Naive thymus-derived CD4-positive, alpha-beta T cell (primary cell): ENCODE data around the gene GRIP1. TPM values are rescaled to one million over a fixed set of nuclear protein-coding genes. Genes with fewer than 3 reads are reported as not detected.

Source experiments
- ATAC-seq: fragments of 150-1000 bp; cut with Tn5 transposase; 2 replicates; pipeline ENCODE4 v1.10.0; 2021; ENCODE audit warnings: mild to moderate bottlenecking, moderate library complexity
- CTCF ChIA-PET: fragments of 350-600 bp; sonication (Branson Sonifier 250); formaldehyde crosslinking; loops from one replicate; lab custom pipeline; 2021; ENCODE audit warnings: antibody characterized with exemption; lab: Charles Lee
- POLR2A ChIA-PET: fragments of 350-600 bp; sonication (Branson Sonifier 250); formaldehyde crosslinking; loops from one replicate; lab custom pipeline; 2021; ENCODE audit warnings: antibody characterized with exemption, inconsistent platforms; lab: Charles Lee
- DNase-seq, 9 donors: peaks; one replicate each; pipeline versions ENCODE4 v3.0.0 to v3.0.0-alpha.2; 2020 to 2022; ENCODE audit warnings: mixed read lengths in 1 of 9
- H3K27ac ChIP-seq: one replicate; pipeline ENCODE4 v1.7.0; 2013; ENCODE audit warnings: mild to moderate bottlenecking, low read depth, low read length, moderate library complexity
- H3K27me3 ChIP-seq, 2 donors: one replicate each; pipeline ENCODE4 v1.7.0; 2013; ENCODE audit warnings: low read length in 2 of 2, mild to moderate bottlenecking in 2 of 2, moderate library complexity in 2 of 2; ENCODE audit not compliant: control insufficient read depth in 2 of 2, insufficient read depth in 2 of 2
- H3K36me3 ChIP-seq, 3 experiments: 1 replicate in 2 of 3; 2 replicates in 1 of 3; pipeline ENCODE4 v1.7.0; 2013; ENCODE audit warnings: low read length in 3 of 3, mild to moderate bottlenecking in 3 of 3, moderate library complexity in 1 of 3; ENCODE audit not compliant: insufficient read depth in 3 of 3, control insufficient read depth in 2 of 3
- H3K4me1 ChIP-seq, 2 donors: one replicate each; pipeline ENCODE4 v1.7.0; 2013; ENCODE audit warnings: low read length in 2 of 2, mild to moderate bottlenecking in 2 of 2, moderate library complexity in 1 of 2; ENCODE audit not compliant: control insufficient read depth in 2 of 2, insufficient read depth in 2 of 2
- H3K4me3 ChIP-seq: 2 replicates; pipeline ENCODE4 v1.7.0; 2013; ENCODE audit warnings: mild to moderate bottlenecking, low read length
- H3K9me3 ChIP-seq, 3 experiments: 1 replicate in 2 of 3; 2 replicates in 1 of 3; pipeline ENCODE4 v1.7.0; 2013; ENCODE audit warnings: low read length in 3 of 3; ENCODE audit not compliant: control insufficient read depth in 2 of 3
- H3K27ac Mint-ChIP-seq, 9 donors: one replicate each; pipeline ENCODE4 v1.8.0; 2020 to 2022; ENCODE audit warnings: mixed read lengths in 9 of 9, mild to moderate bottlenecking in 8 of 9, moderate library complexity in 5 of 9, inconsistent platforms in 2 of 9
- H3K27me3 Mint-ChIP-seq, 5 donors: one replicate each; pipeline ENCODE4 v1.8.0; 2021 to 2022; ENCODE audit warnings: mixed read lengths in 5 of 5, mild to moderate bottlenecking in 1 of 5
- H3K36me3 Mint-ChIP-seq, 5 donors: one replicate each; pipeline ENCODE4 v1.8.0; 2020 to 2022; ENCODE audit warnings: mixed read lengths in 5 of 5, mild to moderate bottlenecking in 3 of 5, inconsistent platforms in 1 of 5
- H3K4me1 Mint-ChIP-seq, 7 donors: one replicate each; pipeline ENCODE4 v1.8.0; 2020 to 2022; ENCODE audit warnings: mixed read lengths in 7 of 7, mild to moderate bottlenecking in 3 of 7, inconsistent platforms in 1 of 7
- H3K4me3 Mint-ChIP-seq, 10 donors: one replicate each; pipeline ENCODE4 v1.8.0; 2020 to 2022; ENCODE audit warnings: mild to moderate bottlenecking in 10 of 10, mixed read lengths in 10 of 10, moderate library complexity in 6 of 10, inconsistent platforms in 2 of 10
- H3K9me3 Mint-ChIP-seq, 11 donors: one replicate each; pipeline ENCODE4 v1.8.0; 2020 to 2022; ENCODE audit warnings: mixed read lengths in 11 of 11, mild to moderate bottlenecking in 4 of 11, inconsistent platforms in 1 of 11, moderate library complexity in 1 of 11
- intact Hi-C, 2 donors: fragments of 100-400 bp; cut with micrococcal nuclease; formaldehyde crosslinking; loops; one replicate each; pipeline ENCODE4 v1.15.1; 2023
- polyA plus RNA-seq, 2 donors: library from polyadenylated mRNA; unstranded; fragments of 300-500 nt; fragmentation: Illumina TruSeq; gene quantifications; one replicate each; pipeline ENCODE4 v1.2.3, GENCODE V29; 2021
- total RNA-seq, 6 experiments: library from RNA in 5 of 6; stranded (reverse) in 5 of 6; gene quantifications; 1 replicate in 5 of 6; 2 replicates in 1 of 6; pipeline ENCODE4 v1.2.3 and lab custom pipeline; 2021 to 2026

The GRIP1 gene
- total and polyA plus RNA-seq, 7 experiments from 2014 or later: 0.25 to 6.5 (median 3.1) TPM

DNA sequence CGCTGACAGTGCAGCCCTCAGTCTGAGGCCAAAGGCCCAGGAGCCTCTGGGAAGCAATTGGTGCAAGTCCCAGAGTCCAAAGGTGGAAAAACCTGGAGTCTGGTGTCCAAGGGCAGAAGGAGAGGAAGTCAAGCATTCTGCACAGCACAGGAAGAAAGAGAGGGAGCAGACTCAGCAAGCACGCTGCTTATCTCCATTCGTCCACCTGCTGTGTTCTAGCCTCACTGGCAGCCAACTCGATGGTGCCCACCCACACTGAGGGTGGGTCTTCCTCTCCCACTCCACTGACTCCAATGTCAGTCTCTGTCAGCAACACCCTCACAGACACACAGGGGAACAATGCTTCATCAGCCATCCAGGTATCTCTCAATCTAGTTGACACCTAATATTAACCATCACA lies 337.8 kb downstream of the GRIP1 start:
- ATAC-seq: no peak
- Histone ChIP-seq H3K27me3 (no peaks in the 10 kb centered on the region), H3K4me3 (no peak overlapping the region), H3K9me3 (peaks cover 0 to 16% (median 3%) of the 10 kb centered on the region in 3 experiments), H3K27ac (no peak overlapping the region), H3K36me3 (peaks cover 17 to 76% (median 25%) of the 10 kb centered on the region in 3 experiments), H3K4me1 (peaks cover 0 to 7% of the 10 kb centered on the region in 2 donors)
- peaks cover 0 to 58% (median 15%) of the 10 kb centered on the region in 11 donors for H3K9me3 Mint-ChIP-seq
- intact Hi-C loops: no loop called here
- ChIA-PET CTCF (no interaction called here), POLR2A (no interaction called here)
- H3K36me3 Mint-ChIP-seq: peaks cover 33 to 69% (median 66%) of the 10 kb centered on the region in 5 donors
- peaks cover 6 to 30% (median 26%) of the 10 kb centered on the region in 7 donors for H3K4me1 Mint-ChIP-seq
- H3K27ac Mint-ChIP-seq: no peak overlapping the region
- no peak overlapping the region for H3K4me3 Mint-ChIP-seq
- no peaks in the 10 kb centered on the region for H3K27me3 Mint-ChIP-seq
- no peak for DNase-seq

DNA sequence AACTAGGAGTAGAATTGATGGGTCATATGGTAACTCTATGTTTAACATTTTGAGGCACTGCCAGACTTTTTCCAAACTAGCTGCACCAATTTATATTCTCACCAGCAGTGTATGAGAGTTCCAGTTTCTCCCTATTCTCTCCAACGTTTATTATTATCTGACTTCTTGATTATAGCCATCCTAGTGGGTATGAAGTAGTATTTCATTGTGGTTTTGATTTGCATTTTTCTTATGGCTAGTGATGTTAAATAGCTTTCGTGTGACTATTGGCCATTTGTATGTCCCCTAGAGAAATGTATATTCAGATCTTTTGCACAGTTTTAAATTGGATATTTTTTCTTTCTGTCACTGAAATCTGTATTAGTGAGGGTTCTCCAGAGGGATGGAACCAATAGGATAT lies 338.7 kb downstream of the GRIP1 start:
- H3K9me3 Mint-ChIP-seq: peaks cover 0 to 58% (median 15%) of the 10 kb centered on the region in 11 donors
- no peak overlapping the region for H3K4me3 Mint-ChIP-seq
- intact Hi-C loops: no loop called here
- peaks cover 4 to 23% (median 17%) of the 10 kb centered on the region in 7 donors for H3K4me1 Mint-ChIP-seq
- H3K4me3 ChIP-seq: no peak overlapping the region
- H3K36me3 Mint-ChIP-seq: peaks cover 29 to 64% (median 57%) of the 10 kb centered on the region in 5 donors
- H3K27ac ChIP-seq: no peak overlapping the region
- ChIA-PET POLR2A (no interaction called here), CTCF (no interaction called here)
- H3K36me3 ChIP-seq: peaks cover 16 to 81% (median 17%) of the 10 kb centered on the region in 3 experiments
- H3K27me3 Mint-ChIP-seq: no peaks in the 10 kb centered on the region
- H3K27me3 ChIP-seq: no peaks in the 10 kb centered on the region
- H3K4me1 ChIP-seq: peaks cover 0 to 2% of the 10 kb centered on the region in 2 donors
- DNase-seq (no peak), ATAC-seq (no peak)
- peaks cover 0 to 16% (median 3%) of the 10 kb centered on the region in 3 experiments for H3K9me3 ChIP-seq
- peak overlapping the region in 2 of 9 donors; percentile 53 to 66 for H3K27ac Mint-ChIP-seq

DNA sequence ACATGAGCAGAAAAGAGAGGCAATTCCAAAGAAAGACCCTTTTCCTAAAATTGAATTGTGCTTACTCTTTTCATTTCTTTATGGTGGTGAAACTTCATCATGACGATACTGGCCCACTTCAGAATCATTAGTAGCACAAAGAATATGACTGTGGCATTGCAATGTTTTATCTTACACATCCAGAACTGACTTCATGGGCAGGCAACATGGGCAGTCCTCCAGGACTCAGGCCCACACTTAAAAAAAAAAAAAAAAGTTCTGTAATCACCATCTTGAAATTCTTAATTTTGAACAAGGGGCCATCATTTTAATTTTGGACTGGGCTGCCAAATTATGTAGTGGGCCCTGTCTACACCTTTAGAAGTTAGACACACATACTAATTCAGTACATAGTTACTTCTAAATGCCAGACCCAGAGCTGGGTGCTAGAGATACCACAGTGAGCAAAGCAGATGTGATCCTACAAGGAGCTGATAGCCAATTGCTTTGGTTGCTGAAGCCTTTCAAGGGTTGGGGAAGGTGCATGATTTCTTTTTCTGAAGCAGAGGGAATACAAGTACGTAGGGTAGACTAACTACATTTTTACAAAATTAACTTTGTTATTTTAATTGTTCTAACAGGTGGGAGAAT lies 341.4 kb downstream of the GRIP1 start:
- peaks cover 0 to 16% (median 3%) of the 10 kb centered on the region in 3 experiments for H3K9me3 ChIP-seq
- ChIA-PET POLR2A (no interaction called here), CTCF (interaction anchor here (0.7 kb wide), 1 partner anchor 797 kb away, joined by 4 read pairs; no protein-coding TSS in a partner anchor)
- intact Hi-C loops: loop anchor here in 1 of 2 donors (5.0 kb wide), 1 partner anchor 35 kb away; no protein-coding TSS in a partner anchor
- Mint-ChIP-seq H3K9me3 (peaks cover 0 to 41% (median 15%) of the 10 kb centered on the region in 11 donors), H3K4me3 (no peak overlapping the region), H3K4me1 (peaks cover 0 to 13% (median 7%) of the 10 kb centered on the region in 7 donors), H3K36me3 (peaks cover 18 to 54% (median 47%) of the 10 kb centered on the region in 5 donors), H3K27me3 (no peaks in the 10 kb centered on the region), H3K27ac (peak overlapping the region in 3 of 9 donors; percentile 1 to 40 (median 24))
- no peak overlapping the region for H3K4me3 ChIP-seq
- no peaks in the 10 kb centered on the region for H3K4me1 ChIP-seq
- no peaks in the 10 kb centered on the region for H3K27me3 ChIP-seq
- DNase-seq (no peak), ATAC-seq (no peak)
- peaks cover 15 to 76% (median 17%) of the 10 kb centered on the region in 3 experiments for H3K36me3 ChIP-seq
- no peak overlapping the region for H3K27ac ChIP-seq

DNA sequence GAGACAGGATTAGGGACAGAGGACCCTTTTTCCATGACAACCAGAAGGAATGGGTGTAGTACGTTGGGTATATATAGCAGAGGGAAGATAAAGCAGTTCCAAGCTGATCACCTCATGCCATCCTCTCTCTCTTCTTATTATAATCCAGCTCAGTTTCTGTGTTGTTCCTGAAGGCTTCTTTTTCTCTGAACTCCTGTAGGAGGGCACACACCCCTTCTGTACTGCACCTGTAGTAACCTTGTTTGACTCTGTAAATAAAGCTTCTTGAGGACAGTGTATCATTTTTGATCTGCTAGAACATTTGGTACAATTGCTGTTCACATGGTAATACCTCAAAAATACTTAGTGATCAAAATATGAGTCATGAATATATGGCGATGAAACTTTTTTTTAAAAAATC lies 343.1 kb downstream of the GRIP1 start:
- intact Hi-C loops: loop anchor here in 1 of 2 donors (5.0 kb wide), 1 partner anchor 37 kb away; no protein-coding TSS in a partner anchor
- Histone ChIP-seq H3K4me3 (no peak overlapping the region), H3K36me3 (peaks cover 17 to 79% (median 27%) of the 10 kb centered on the region in 3 experiments), H3K9me3 (peaks cover 0 to 3% (median 1%) of the 10 kb centered on the region in 3 experiments), H3K27ac (no peak overlapping the region), H3K27me3 (no peaks in the 10 kb centered on the region), H3K4me1 (no peaks in the 10 kb centered on the region)
- Mint-ChIP-seq H3K4me1 (peaks cover 6 to 29% (median 18%) of the 10 kb centered on the region in 7 donors), H3K4me3 (no peak overlapping the region), H3K36me3 (peaks cover 32 to 54% (median 47%) of the 10 kb centered on the region in 5 donors), H3K27ac (no peak overlapping the region), H3K27me3 (no peaks in the 10 kb centered on the region), H3K9me3 (peaks cover 0 to 23% (median 8%) of the 10 kb centered on the region in 11 donors)
- no peak for ATAC-seq
- ChIA-PET POLR2A (no interaction called here), CTCF (no interaction called here)
- DNase-seq: no peak

DNA sequence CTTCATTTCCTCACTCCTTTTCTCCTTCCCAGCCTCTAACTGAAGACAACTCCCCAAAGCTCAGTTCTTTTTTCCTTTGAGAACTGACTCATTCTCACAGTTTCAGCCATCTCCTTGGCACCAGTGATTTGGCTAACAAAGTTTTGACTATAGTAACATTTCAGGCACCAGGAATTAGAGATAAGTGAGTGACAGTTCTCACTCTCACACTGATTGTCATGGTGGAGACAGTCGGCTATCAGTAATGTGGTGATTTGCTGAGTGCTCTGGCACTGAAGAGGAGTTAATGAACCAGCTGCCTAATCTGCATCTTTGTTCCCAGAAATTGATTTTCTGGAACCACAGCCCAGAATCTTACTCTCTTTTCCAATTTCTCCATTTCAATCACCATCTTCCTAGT lies 347.1 kb downstream of the GRIP1 start:
- intact Hi-C loops: no loop called here

GRCh38 chr12:66331016-66331415 lies 347.9 kb downstream of the GRIP1 start:
- H3K4me1 Mint-ChIP-seq: peaks cover 15 to 51% (median 31%) of the 10 kb centered on the region in 7 donors

More for the DNA sequence above, 347.1 kb downstream of the GRIP1 start:
- Mint-ChIP-seq H3K9me3 (no peaks in the 10 kb centered on the region), H3K4me3 (no peak overlapping the region), H3K4me1 (peaks cover 14 to 49% (median 29%) of the 10 kb centered on the region in 7 donors), H3K36me3 (peaks cover 21 to 57% (median 47%) of the 10 kb centered on the region in 5 donors), H3K27me3 (no peaks in the 10 kb centered on the region), H3K27ac (peak overlapping the region in 7 of 9 donors; percentile 4 to 82 (median 17))
- no peaks in the 10 kb centered on the region for H3K4me1 ChIP-seq
- no peak overlapping the region for H3K4me3 ChIP-seq
- peaks cover 10 to 57% (median 13%) of the 10 kb centered on the region in 3 experiments for H3K36me3 ChIP-seq
- ChIA-PET POLR2A (no interaction called here), CTCF (interaction anchor here (1.2 kb wide), 1 partner anchor 60 kb away, joined by 3 read pairs; no protein-coding TSS in a partner anchor)
- no peak for ATAC-seq
- H3K27me3 ChIP-seq: no peaks in the 10 kb centered on the region
- no peaks in the 10 kb centered on the region for H3K9me3 ChIP-seq
- no peak overlapping the region for H3K27ac ChIP-seq
- no peak for DNase-seq

More at GRCh38 chr12:66331016-66331415, 347.9 kb downstream of the GRIP1 start:
- intact Hi-C loops: no loop called here
- Mint-ChIP-seq H3K4me3 (no peak overlapping the region), H3K27me3 (no peaks in the 10 kb centered on the region), H3K36me3 (peaks cover 22 to 60% (median 51%) of the 10 kb centered on the region in 5 donors), H3K27ac (peak overlapping the region in 2 of 9 donors; percentile 11 to 82), H3K9me3 (no peaks in the 10 kb centered on the region)
- DNase-seq (no peak), ATAC-seq (no peak)
- CTCF ChIA-PET: interaction anchor here (1.2 kb wide), 1 partner anchor 59 kb away, joined by 3 read pairs; no protein-coding TSS in a partner anchor
- H3K4me1 ChIP-seq: no peaks in the 10 kb centered on the region
- no peak overlapping the region for H3K4me3 ChIP-seq
- no peaks in the 10 kb centered on the region for H3K27me3 ChIP-seq
- no peak overlapping the region for H3K27ac ChIP-seq
- H3K36me3 ChIP-seq: peaks cover 10 to 56% (median 13%) of the 10 kb centered on the region in 3 experiments
- H3K9me3 ChIP-seq: no peaks in the 10 kb centered on the region
- POLR2A ChIA-PET: no interaction called here
